ENCODE data around the gene ZKSCAN1.

Gene ZKSCAN1

DNA sequence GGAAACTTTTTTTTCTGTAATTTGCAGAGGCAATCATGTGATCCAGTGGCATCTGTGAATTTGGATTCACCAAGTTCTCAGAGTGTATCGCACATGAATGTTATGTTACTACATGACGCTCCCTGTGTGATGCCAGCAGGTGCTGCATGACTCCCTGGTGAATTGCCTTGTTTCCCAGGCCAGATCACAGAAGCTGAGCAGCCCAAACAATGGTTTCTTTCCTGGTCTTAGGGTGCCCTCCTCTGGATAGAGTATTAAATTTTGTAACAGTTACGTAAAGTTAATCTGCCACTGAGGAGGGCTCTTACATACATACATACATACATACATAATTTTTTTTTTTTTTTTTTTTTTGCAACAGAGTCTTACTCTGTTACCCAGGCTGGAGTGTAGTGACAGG lies 37.8 kb downstream of the ZKSCAN1 start:
- peak overlapping the region; percentile 58 to 79 (median 70) for H3K4me3 Mint-ChIP-seq
- H3K27me3 Mint-ChIP-seq (ENCODE audit: low read depth), result no peaks in the 10 kb centered on the region
- H3K9me3 Mint-ChIP-seq, result no peaks in the 10 kb centered on the region
- peaks cover 26% of the 10 kb centered on the region for H3K36me3 Mint-ChIP-seq (ENCODE audit: low read depth)
- peaks cover 19% of the 10 kb centered on the region for H3K4me1 Mint-ChIP-seq
- peak overlapping the region in 1 of 3 experiments; percentile 72 for H3K27ac Mint-ChIP-seq
- no peak for TF ChIP-seq CTCF (IDR thresholded peaks at IDR 0.05; ENCODE audit: unreplicated experiment in 3 of 3)

DNA sequence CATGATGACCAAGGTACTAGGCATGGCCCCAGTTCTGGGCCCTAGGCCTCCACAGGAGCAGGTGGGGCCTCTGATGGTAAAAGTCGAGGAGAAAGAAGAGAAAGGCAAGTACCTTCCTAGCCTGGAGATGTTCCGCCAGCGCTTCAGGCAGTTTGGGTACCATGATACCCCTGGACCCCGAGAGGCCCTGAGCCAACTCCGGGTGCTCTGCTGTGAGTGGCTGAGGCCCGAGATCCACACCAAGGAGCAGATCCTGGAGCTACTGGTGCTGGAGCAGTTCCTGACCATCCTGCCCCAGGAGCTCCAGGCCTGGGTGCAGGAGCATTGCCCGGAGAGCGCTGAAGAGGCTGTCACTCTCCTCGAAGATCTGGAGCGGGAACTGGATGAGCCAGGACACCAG lies 41.6 kb downstream of the ZKSCAN1 start:
- no peaks in the 10 kb centered on the region for H3K27me3 Mint-ChIP-seq (ENCODE audit: low read depth)
- peaks cover 53% of the 10 kb centered on the region for H3K36me3 Mint-ChIP-seq (ENCODE audit: low read depth)
- peaks cover 12% of the 10 kb centered on the region for H3K4me1 Mint-ChIP-seq
- no peak overlapping the region for H3K4me3 Mint-ChIP-seq
- no peak for TF ChIP-seq CTCF (IDR thresholded peaks at IDR 0.05; ENCODE audit: unreplicated experiment in 3 of 3)
- no peaks in the 10 kb centered on the region for H3K9me3 Mint-ChIP-seq
- no peak overlapping the region for H3K27ac Mint-ChIP-seq

- peaks cover 3% of the 10 kb centered on the region for H3K9me3 Mint-ChIP-seq
- H3K4me3 Mint-ChIP-seq, result no peak overlapping the region
- TF ChIP-seq CTCF (IDR thresholded peaks at IDR 0.05; ENCODE audit: unreplicated experiment in 3 of 3), result no peak
- no peaks in the 10 kb centered on the region for H3K27me3 Mint-ChIP-seq (ENCODE audit: low read depth)
- peaks cover 66% of the 10 kb centered on the region for H3K36me3 Mint-ChIP-seq (ENCODE audit: low read depth)
- no peak overlapping the region for H3K27ac Mint-ChIP-seq
- H3K4me1 Mint-ChIP-seq, result peaks cover 9% of the 10 kb centered on the region
These were observed 43.9 kb downstream of the ZKSCAN1 start for GRCh38 chr7:100059251-100059739.

DNA sequence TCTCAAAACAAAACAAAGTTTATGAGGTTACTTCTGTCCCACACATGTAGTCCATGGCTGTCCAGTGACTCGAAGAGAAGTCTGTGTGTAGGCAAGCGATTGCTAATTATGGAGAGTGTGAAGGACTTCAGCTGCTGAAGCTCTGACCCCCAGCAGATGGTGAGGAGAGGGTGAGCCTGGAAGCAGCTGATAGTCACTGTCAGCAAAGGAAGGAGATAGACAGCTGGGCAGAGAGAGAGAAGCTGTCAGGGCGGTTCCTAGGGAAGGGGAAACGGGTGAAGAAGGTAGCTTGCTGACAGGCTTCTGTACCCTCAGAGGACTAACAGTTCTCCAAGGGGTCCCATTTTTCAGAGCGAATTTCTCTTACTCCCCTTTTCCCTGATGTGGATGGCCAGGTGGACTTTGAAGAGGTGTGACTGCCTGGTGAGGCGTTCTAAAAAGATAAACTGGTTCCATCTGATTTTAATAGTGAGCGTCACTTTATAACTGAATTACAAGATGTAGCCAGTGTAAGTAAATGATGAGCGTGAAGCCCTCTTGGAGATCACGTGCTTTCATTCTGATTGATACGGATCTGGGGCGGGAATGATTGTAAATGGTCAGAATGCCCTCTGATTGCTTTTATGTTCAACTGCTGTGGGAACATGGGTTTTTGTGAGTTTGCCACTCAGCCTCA lies 46.3 kb downstream of the ZKSCAN1 start:
- H3K9me3 Mint-ChIP-seq, result peaks cover 3% of the 10 kb centered on the region
- TF ChIP-seq CTCF (IDR thresholded peaks at IDR 0.05; ENCODE audit: unreplicated experiment in 3 of 3), result no peak
- peaks cover 9% of the 10 kb centered on the region for H3K4me1 Mint-ChIP-seq
- H3K36me3 Mint-ChIP-seq (ENCODE audit: low read depth), result peaks cover 84% of the 10 kb centered on the region
- no peaks in the 10 kb centered on the region for H3K27me3 Mint-ChIP-seq (ENCODE audit: low read depth)
- peak overlapping the region in 2 of 3 experiments; percentile 13 to 20 for H3K27ac Mint-ChIP-seq
- H3K4me3 Mint-ChIP-seq, result peak overlapping the region in 1 of 3 experiments; percentile 16

DNA sequence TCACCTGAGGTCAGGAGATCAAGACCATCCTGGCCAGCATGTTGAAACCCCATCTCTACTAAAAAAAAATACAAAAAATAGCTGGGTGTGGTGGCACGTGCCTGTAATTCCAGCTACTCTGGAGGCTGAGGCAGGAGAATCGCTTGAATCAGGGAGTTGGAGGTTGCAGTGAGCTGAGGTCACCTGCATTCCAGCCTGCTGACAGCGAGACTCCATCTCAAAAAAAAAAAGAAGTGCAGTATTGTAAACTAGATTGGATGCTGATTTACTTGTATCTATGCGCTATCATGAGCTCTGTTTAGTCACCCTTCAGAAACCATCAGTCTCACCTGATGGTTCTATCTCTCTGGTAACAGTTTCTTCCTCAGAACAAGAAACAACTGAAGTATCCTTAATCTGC lies 48.0 kb downstream of the ZKSCAN1 start:
- no peak for TF ChIP-seq CTCF (IDR thresholded peaks at IDR 0.05; ENCODE audit: unreplicated experiment in 3 of 3)
- H3K4me1 Mint-ChIP-seq, result peaks cover 9% of the 10 kb centered on the region
- peaks cover 84% of the 10 kb centered on the region for H3K36me3 Mint-ChIP-seq (ENCODE audit: low read depth)

DNA sequence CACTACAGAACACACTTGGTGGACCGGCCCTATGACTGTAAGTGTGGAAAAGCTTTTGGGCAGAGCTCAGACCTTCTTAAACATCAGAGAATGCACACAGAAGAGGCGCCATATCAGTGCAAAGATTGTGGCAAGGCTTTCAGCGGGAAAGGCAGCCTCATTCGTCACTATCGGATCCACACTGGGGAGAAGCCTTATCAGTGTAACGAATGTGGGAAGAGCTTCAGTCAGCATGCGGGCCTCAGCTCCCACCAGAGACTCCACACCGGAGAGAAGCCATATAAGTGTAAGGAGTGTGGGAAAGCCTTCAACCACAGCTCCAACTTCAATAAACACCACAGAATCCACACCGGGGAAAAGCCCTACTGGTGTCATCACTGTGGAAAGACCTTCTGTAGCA lies 48.8 kb downstream of the ZKSCAN1 start:
- Mint-ChIP-seq H3K27ac (no peak overlapping the region), H3K27me3 (ENCODE audit: low read depth) (no peaks in the 10 kb centered on the region), H3K4me1 (peaks cover 9% of the 10 kb centered on the region), H3K9me3 (peaks cover 8% of the 10 kb centered on the region), H3K4me3 (no peak overlapping the region), H3K36me3 (ENCODE audit: low read depth) (peaks cover 85% of the 10 kb centered on the region)
- no peak for TF ChIP-seq CTCF (IDR thresholded peaks at IDR 0.05; ENCODE audit: unreplicated experiment in 3 of 3)

More for the DNA sequence above, 48.0 kb downstream of the ZKSCAN1 start:
- no peak overlapping the region for H3K4me3 Mint-ChIP-seq
- H3K27me3 Mint-ChIP-seq (ENCODE audit: low read depth), result no peaks in the 10 kb centered on the region
- no peak overlapping the region for H3K27ac Mint-ChIP-seq
- peaks cover 8% of the 10 kb centered on the region for H3K9me3 Mint-ChIP-seq

Data from nephron (organoid).